ENCODE measurements around the gene RASA1. TPM values are rescaled to one million over a fixed set of nuclear protein-coding genes. Genes with fewer than 3 reads are reported as not detected.

RASA1 gene
- total and polyA plus RNA-seq, 2 experiments from 2014 or later = 9.3 to 35.0 TPM

DNA sequence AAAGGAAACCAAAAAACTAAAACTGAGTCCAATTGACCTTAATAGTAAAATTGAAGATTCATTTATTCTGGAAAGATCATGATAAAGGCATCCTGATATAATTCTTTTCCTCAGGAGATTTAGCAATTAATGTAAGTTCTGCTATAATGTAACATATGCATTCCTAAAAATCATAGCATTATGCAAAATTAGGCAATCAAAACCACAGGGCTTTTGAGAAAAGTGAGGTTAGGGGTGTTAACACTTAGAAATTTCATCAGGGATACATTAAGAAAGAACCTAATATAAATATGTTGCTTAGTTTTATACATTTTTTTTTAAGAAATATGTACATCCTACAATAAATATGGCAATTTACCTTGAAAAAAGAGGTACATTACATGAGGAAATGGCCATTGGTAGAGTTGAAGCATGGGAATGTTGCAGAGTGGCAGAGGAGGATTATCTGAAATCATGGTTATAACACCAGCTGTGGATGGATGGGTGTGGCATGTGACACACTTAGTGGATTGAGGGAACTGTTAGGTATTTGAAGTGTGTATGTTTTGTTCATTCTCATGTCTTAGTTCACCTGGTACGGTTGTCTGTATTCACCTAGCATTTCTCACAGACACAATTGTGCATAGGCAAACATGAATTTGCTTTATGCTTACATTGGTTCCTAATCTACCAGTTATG is 94.0 kb downstream of the RASA1 start (continued):
- no peak for TF ChIP-seq ZNF462 (CRISPR knock-in tag; IDR thresholded peaks at IDR 0.05)

- TF ChIP-seq CTCF (conservative IDR thresholded peaks at IDR 0.05; ENCODE audit: low read depth in 2 of 2) = no peak
- no peak for TF ChIP-seq REST (IDR thresholded peaks at IDR 0.05; ENCODE audit: unreplicated experiment)
- no peak for TF ChIP-seq EZH2phosphoT487 (IDR thresholded peaks at IDR 0.05; ENCODE audit: unreplicated experiment)
- TF ChIP-seq CREB1 (CRISPR knock-in tag; IDR thresholded peaks at IDR 0.05; ENCODE audit: low read depth) = no peak
- TF ChIP-seq JUNB (IDR thresholded peaks at IDR 0.05; ENCODE audit: unreplicated experiment) = no peak
- Histone ChIP-seq H3K4me2 (no peak overlapping the region), H3K9me2 (ENCODE audit: insufficient read depth) (no peaks in the 10 kb centered on the region), H3F3A (replicated peaks; ENCODE audit: low read depth) (no peaks in the 10 kb centered on the region), H3K79me2 (replicated peaks; ENCODE audit: insufficient read depth) (no peaks in the 10 kb centered on the region), H2AFZ (no peak overlapping the region), H3K4me1 (ENCODE audit: insufficient read depth) (peaks cover 18% of the 10 kb centered on the region; the same call in 1 of the 2 replicates), H3K27ac (ENCODE audit: low read depth) (no peak overlapping the region), H4K20me1 (replicated peaks; ENCODE audit: insufficient read depth) (no peaks in the 10 kb centered on the region), H3K4me3 (no peak overlapping the region), H3K36me3 (ENCODE audit: insufficient read depth) (no peaks in the 10 kb centered on the region), H3K27me3 (ENCODE audit: insufficient read depth) (no peaks in the 10 kb centered on the region)
- H3K36me3 Mint-ChIP-seq (ENCODE audit: low read depth) = no peaks in the 10 kb centered on the region
- DNase-seq (ENCODE audit: low spot score) = no peak
- H3K4me1 Mint-ChIP-seq = peaks cover 17% of the 10 kb centered on the region; the same call in 2 of the 3 replicates
- no peaks in the 10 kb centered on the region for H3K27me3 Mint-ChIP-seq (ENCODE audit: insufficient read depth, low read depth, poor library complexity)
- H3K4me3 Mint-ChIP-seq = no peak overlapping the region
- H3K27ac Mint-ChIP-seq = no peak overlapping the region
- H3K9me3 Mint-ChIP-seq = no peaks in the 10 kb centered on the region
- ATAC-seq = no peak
Observed at GRCh38 chr5:87367243-87367642, 99.6 kb downstream of the RASA1 start.
